GM19099 (cell line): ENCODE results near the gene AFAP1.

Source experiments
- POLR2A ChIP-seq: IDR thresholded peaks from 3 replicates; pipeline ENCODE4 v1.6.1; 2011; ENCODE audit warnings: low read depth; ENCODE audit not compliant: insufficient read length; ENCODE audit errors: extremely low read depth

Gene AFAP1

DNA sequence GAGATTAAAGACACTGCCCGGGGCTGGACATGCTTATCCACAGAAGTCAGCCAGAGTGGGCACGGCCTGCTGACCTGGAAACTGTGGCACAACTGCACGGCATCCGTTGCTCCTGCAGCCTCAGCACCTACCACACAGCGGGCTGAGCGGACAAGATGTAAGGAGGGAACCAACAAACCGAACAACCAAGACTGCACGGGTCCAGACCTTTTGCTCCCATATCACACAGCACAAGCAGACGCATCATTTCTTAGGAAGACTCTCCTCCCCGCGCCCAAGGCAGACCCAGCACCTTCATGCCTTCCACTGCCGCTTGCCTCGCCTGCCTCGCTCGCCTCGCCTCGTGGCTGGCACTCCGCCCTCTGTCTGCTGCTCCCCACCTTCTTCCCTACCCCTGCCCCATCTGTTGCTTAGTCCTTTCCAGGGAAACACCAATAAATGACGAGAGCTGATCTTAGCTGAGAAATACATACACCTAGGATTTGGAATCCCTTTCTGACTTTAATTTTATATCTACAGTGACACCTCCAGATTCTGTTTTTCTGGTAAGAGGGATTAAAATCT, 79.0 kb downstream of the AFAP1 start:
- no peak for TF ChIP-seq POLR2A

DNA sequence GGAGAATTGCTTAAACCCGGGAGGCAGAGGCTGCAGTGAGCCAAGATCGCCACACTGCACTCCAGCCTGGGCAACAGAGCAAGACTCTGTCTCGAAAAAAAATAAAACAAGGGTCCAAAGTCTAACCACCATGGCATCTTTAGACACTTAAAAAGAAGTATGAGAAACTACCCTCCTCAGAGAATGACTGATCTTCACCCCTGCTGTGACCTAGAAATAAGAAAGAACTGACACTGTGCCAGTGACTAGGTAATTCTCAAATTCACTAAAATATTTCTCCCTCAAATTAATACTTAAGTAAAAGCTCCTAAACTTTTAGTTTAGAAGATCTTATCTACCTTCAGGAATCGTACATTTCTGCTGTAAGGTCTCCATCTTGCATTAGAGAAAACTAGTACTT, 80.3 kb downstream of the AFAP1 start:
- no peak for TF ChIP-seq POLR2A

DNA sequence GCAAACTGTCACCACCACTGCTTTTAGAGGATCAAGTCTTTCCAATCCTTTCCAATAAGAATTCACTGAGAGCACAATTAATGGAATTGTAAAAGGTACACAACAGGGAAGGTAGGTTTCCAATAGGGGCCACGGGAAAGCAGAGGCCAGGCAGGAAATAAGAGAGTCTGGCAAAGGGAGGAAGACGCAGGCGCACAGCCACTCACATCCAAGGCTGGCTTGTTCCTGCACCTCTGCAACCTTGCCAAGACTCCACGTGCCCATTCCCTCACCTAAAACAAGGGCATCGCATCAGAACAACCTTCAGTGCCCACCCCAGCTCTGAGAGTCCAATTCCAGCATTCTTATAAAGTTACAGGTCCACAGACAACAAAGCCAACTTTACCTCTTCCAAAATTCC, 81.2 kb downstream of the AFAP1 start:
- no peak for TF ChIP-seq POLR2A

DNA sequence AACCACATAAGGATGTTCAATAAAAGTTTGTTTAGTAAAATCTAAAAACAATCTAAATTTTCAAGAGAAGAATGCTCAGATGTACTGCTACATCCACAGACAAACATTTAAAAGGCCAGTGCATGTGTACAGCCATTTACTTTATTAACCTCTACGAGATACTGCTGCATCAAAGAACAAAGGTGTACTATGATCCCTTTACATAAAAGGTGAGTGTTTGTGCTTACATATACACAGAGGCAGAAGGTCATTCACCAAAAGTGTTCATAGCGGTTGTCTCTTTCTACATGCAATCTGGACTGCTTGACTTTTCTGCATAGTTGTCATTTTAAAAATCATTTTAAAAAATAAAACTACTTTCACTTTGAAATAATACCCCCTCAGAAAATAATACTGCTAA, 81.7 kb downstream of the AFAP1 start:
- TF ChIP-seq POLR2A: no peak

DNA sequence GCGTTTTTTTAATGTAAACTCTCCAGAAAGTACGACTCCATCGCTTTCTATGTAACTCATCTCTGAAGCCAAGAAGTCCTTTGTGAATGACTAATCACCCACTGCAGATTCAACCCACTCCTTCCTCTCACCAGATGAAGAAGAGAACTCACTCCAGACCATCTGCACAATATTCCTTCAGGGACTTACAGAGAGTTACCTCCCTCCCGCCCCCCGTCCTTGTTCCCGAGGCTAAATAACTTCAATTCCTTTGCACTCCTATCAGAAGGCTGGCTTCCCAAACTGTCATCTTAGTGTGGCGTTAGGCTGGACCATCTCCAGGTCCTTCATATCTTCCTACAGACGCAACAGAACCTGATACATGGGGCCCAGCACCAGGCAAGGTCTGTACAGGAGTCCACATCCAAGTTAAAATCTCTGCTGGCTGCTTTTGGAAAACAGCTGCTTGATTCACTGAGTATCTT, 82.4 kb downstream of the AFAP1 start:
- TF ChIP-seq POLR2A: no peak

DNA sequence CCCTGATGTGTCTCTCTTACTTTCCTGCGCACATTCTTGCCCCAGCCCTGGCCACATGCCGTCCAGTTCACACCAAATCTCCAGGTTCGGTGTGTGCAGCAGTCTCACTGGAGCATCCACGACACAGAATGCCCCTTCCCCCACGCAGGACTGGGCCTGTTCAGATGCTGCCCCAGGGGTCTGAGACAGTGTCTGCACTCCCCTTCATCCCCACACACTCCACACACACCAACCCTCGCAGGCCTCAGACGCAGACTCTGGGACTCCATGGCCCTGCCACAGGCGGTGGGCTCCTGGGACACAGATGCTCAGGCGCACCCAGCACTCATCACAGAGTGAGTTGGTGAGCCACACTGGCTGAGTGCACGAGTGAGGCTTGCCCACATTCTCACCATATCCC, 83.9 kb downstream of the AFAP1 start:
- no peak for TF ChIP-seq POLR2A

DNA sequence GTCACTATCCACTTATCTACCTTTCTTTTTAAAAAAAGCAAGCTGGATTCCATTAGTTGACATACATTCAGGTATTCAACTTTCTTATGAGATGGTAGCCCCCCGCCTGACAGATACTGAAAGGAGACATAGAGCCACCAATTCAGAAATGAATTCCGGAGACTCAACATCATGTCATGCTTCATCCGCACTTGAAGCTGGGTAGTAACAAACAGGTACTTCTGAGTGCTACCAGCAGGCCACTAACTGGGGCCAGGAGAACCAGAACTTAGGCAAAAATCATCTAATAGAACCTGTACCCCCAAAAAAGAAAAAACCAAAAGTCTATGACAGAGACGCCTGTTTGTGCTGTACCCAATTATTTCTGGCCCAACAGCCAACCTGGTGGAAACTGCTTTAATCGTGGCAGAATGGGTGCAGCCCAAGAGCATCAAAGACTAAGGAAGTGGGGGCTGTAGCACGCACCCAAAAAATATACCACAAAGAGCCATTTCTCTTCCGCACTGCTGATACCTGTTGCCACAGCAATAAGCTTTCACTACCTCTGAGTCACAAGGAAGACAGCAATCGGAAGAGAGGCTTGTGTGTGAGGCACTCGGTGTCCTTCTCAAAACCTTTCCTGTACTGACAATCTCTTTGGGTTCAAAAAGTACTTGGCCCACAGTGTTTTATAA, 84.8 kb downstream of the AFAP1 start:
- no peak for TF ChIP-seq POLR2A

DNA sequence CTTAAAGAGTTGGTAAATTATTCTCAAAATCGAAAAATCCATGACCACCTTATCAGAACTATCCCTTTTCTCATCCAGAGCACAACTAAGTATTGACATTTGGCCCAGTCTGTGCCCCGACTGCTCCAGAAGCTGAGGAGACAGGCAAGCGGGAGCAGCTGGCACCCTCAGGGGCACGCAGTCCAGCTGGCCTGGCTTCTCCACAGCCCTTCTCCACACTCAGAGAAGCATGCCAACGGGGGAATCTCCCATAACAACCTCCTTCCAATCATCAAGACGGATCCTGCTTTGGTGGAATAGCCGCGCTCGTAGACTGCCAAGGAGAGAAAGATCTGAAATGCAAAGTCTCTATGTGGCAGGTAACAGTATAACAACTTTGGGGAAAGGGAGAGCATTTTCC, 85.4 kb downstream of the AFAP1 start:
- TF ChIP-seq POLR2A: no peak

DNA sequence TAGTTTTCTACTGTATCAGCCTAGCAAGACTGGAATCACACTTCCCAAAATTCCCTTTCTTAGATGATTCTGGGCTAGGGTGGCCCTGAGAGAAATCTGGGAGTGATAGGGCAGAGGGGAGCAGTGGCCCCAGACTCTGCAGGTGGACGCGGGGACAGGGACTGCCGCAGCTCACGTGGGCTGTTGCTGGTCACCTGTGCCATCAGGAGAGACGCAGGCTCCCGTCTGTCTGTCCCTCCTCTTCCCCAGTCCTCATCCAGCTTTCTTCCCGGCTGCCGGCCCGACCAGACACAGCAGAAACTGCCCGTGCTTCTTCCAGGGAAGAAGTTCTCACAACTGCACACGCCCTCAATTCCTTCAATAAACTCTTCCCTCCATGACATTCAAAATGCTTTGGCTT, 86.4 kb downstream of the AFAP1 start:
- no peak for TF ChIP-seq POLR2A

DNA sequence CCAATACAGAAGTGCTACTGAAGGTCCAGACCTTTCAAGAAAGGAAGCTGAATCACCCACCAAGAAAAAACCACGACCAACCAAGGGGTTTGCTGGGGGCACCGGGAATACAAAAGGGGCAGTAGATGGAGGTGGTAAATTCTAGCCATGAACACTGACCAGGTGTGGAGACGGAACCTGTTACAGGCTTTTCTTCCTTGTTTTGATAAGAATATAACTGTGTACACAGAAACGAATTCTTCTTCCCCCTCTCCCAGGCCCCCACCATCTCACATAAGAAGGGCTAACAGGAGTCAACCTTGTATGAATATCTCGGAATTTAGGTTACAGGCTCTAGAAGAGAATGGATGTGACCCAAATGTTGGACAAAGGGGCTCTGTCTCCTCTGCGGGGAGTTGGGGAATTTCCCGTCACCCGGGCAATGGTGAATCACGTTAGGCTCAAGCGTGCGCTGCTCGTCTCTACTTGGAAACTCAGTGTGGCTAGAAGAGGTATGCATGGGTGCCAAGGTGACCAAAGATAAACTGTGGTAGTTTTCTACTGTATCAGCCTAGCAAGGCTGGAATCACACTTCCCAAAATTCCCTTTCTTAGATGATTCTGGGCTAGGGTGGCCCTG, 87.0 kb downstream of the AFAP1 start:
- TF ChIP-seq POLR2A: no peak

DNA sequence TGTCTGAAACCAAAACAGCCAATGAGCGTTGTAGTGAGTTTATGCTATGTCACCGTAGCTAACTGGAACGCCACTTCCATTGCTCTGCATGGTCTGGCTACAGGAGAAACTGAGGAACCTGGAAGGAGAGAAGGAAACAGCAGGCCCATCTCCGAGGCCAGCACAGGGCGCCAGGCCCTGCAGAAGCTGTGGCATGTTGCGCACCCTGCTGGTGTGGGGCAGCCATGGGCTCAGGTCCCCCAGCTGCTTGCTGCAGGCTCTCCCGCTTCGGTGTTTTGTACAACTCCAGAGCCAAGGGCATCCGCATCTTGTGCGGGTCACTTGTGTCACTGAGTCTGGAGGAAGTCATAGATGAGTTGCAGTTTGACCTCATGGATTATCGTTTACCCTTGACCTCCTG, 89.2 kb downstream of the AFAP1 start:
- no peak for TF ChIP-seq POLR2A

DNA sequence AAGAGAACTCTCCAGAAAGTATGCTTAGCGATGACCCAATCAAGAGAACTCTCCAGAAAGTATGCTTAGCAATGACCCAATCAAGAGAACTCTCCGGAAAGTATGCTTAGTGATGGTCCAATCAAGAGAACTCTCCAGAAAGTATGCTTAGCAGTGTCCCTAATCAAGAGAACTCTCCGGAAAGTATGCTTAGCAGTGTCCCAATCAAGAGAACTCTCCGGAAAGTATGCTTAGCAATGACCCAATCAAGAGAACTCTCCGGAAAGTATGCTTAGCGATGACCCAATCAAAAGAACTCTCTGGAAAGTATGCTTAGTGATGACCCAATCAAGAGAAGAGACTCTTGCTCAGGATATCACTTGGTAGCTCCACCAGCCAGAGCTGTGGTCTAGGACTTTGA, 92.5 kb downstream of the AFAP1 start:
- no peak for TF ChIP-seq POLR2A

DNA sequence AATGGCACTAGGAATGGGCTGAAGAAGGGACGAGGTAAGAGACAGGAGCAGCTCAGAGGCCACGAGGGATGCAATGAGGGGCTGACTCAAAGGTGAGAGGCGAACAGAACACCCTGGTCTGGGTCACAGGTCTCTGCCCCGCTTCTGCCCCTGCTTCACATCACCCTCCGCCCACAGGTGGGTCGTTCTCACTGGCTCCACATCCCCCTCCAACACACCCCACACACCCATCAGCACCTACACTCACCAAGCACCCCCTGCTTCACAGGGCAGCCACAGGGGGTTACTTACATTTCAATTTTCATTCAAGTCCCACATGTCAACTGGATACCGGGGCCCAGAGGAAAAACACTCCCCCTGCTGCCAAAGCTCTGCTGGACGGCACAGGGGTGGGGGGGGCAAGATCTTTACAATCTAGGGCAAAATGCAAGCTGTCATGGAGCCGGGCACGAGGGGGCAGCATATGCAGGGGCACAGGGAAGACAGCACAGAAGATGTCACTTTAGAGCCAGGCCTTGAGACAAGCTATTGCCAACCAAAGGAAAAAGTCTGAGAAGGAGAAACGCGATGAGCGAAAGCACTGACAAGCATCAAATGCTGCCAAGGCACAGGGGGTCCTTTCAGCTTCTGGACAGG, 94.0 kb downstream of the AFAP1 start:
- TF ChIP-seq POLR2A: no peak

DNA sequence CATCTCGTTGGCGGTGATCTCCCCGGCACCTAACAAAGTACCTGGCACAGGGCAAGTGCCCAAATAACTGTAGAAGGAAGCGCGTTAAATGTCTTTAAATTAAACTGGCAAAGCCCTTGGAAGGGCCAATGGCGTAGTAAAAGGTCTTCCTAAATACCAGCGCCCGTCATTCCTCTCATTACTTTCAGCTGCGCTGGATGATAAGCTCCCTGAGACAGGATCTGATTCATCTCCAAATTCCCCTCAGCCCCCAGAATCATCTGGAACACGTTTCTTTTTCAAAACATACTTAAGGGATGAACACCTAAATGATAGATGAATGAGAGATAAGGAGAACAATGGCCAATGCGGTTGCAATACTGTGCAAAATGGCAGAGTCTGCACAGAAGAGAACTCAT, 95.1 kb downstream of the AFAP1 start:
- no peak for TF ChIP-seq POLR2A

DNA sequence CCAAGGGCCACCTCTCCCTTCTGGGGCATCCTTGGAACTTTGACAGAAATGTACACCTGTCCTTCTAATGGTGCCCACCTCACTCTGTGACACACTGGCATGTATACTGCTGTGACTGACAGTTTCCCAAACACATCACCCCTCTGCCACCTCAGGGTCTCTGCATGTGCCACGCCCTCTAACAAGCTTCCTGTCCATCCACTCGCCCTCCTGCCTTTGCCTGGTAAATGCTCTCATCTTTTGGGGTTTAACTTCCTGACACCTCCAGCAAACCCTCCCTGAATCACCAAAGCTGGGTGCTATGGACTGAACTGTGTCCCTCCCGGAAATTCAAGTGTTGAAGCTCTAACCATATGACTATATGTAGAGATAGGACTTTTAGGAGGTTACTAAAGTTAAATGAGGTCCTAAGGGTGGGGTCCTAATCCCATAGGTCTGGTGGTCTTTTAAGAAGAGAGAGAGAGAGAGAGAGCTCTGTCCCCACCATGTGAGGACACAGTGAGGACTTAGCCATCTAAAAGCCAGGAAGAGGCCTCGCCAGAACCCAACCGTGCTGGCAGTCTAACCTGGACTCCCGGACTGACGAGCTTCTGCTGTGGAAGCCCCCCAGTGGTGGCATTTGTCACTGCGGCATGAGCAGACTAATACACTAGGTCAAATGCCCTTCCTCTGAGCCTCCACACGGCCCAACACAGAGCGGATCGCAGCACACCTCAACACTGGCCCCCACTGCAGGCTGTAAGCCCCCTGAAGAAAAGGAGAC, 95.6 kb downstream of the AFAP1 start:
- no peak for TF ChIP-seq POLR2A
